Mesenchymal stem cell (in vitro differentiated cells and primary cell): ENCODE results near the gene TTC38.

Experiments
- DNase-seq: peaks from one replicate; pipeline ENCODE4 v3.0.0-alpha.2; 2013
- H2AFZ ChIP-seq: one replicate; pipeline ENCODE4 v1.6.1; 2013; ENCODE audit warnings: low read depth, mild to moderate bottlenecking, control low read depth, inconsistent platforms, low read length, moderate library complexity
- H2AK5ac ChIP-seq: 2 replicates; pipeline ENCODE4 v1.6.1; 2013; ENCODE audit warnings: low read length, moderate library complexity, mild to moderate bottlenecking, inconsistent platforms; ENCODE audit not compliant: severe bottlenecking
- H2BK120ac ChIP-seq: one replicate; pipeline ENCODE4 v1.6.1; 2013; ENCODE audit warnings: low read depth, mild to moderate bottlenecking, inconsistent platforms, low read length, moderate library complexity
- H2BK12ac ChIP-seq, 2 experiments: one replicate each; pipeline ENCODE4 v1.6.1; 2013; ENCODE audit warnings: inconsistent platforms in 2 of 2, low read length in 2 of 2, mild to moderate bottlenecking in 2 of 2, moderate library complexity in 2 of 2, control low read depth in 1 of 2
- H2BK15ac ChIP-seq: one replicate; pipeline ENCODE4 v1.6.1; 2013; ENCODE audit warnings: mild to moderate bottlenecking, low read depth, inconsistent platforms; ENCODE audit not compliant: poor library complexity, severe bottlenecking
- H2BK5ac ChIP-seq: 2 replicates; pipeline ENCODE4 v1.6.1; 2013; ENCODE audit warnings: low read depth, mild to moderate bottlenecking, low read length, control low read depth, inconsistent platforms; ENCODE audit not compliant: poor library complexity, severe bottlenecking
- H3K14ac ChIP-seq, 2 experiments: one replicate each; pipeline ENCODE4 v1.6.1; 2013; ENCODE audit warnings: inconsistent platforms in 2 of 2, low read length in 2 of 2, control low read depth in 1 of 2, mild to moderate bottlenecking in 1 of 2, moderate library complexity in 1 of 2
- H3K18ac ChIP-seq, 2 experiments: one replicate each; pipeline ENCODE4 v1.6.1; 2013; ENCODE audit warnings: inconsistent platforms in 2 of 2, low read length in 2 of 2, control low read depth in 1 of 2, low read depth in 1 of 2, mild to moderate bottlenecking in 1 of 2
- H3K23ac ChIP-seq, 2 experiments: one replicate each; pipeline ENCODE4 v1.6.1; 2013; ENCODE audit warnings: inconsistent platforms in 2 of 2, low read length in 2 of 2, mild to moderate bottlenecking in 2 of 2, moderate library complexity in 2 of 2, control low read depth in 1 of 2
- H3K27ac ChIP-seq: 2 replicates; pipeline ENCODE4 v1.5.1; 2013; ENCODE audit warnings: mild to moderate bottlenecking, moderate library complexity, low read length, control low read depth, inconsistent platforms; ENCODE audit not compliant: poor library complexity, severe bottlenecking
- H3K27me3 ChIP-seq, 2 experiments: 2 replicates each; pipeline versions ENCODE4 v1.6.1 to v1.7.0; 2013; ENCODE audit warnings: low read length in 2 of 2, mild to moderate bottlenecking in 2 of 2, moderate library complexity in 2 of 2, control low read depth in 1 of 2, inconsistent platforms in 1 of 2; ENCODE audit not compliant: control insufficient read depth in 1 of 2, insufficient read depth in 1 of 2
- H3K36me3 ChIP-seq, 2 experiments: 2 replicates each; pipeline versions ENCODE4 v1.6.1 to v1.7.0; 2013; ENCODE audit warnings: low read length in 2 of 2, control low read depth in 1 of 2, inconsistent platforms in 1 of 2, low read depth in 1 of 2, mild to moderate bottlenecking in 1 of 2; ENCODE audit not compliant: insufficient read depth in 2 of 2, control insufficient read depth in 1 of 2
- H3K4ac ChIP-seq, 2 experiments: one replicate each; pipeline ENCODE4 v1.6.1; 2013; ENCODE audit warnings: inconsistent platforms in 2 of 2, low read length in 2 of 2, mild to moderate bottlenecking in 2 of 2, moderate library complexity in 2 of 2, control low read depth in 1 of 2, low read depth in 1 of 2
- H3K4me1 ChIP-seq: 2 replicates; pipeline ENCODE4 v1.6.1; 2013; ENCODE audit warnings: low read depth, low read length, control low read depth; ENCODE audit not compliant: control insufficient read depth, insufficient read depth
- H3K4me2 ChIP-seq: 2 replicates; pipeline ENCODE4 v1.6.1; 2013; ENCODE audit warnings: low read length, mild to moderate bottlenecking, inconsistent platforms; ENCODE audit not compliant: poor library complexity, severe bottlenecking
- H3K4me3 ChIP-seq, 2 experiments: 2 replicates each; pipeline versions ENCODE4 v1.5.1 to v1.7.0; 2013; ENCODE audit warnings: low read length in 2 of 2, mild to moderate bottlenecking in 2 of 2, control low read depth in 1 of 2, low read depth in 1 of 2; ENCODE audit not compliant: insufficient read depth in 1 of 2
- H3K79me1 ChIP-seq: replicated peaks from 2 replicates; pipeline ENCODE4 v1.6.1; 2013; ENCODE audit warnings: mild to moderate bottlenecking, control low read depth, low read length, inconsistent platforms; ENCODE audit not compliant: poor library complexity, severe bottlenecking
- H3K9ac ChIP-seq: 2 replicates; pipeline ENCODE4 v1.7.0; 2013; ENCODE audit warnings: mild to moderate bottlenecking, low read length, moderate library complexity
- H3K9me3 ChIP-seq: 2 replicates; pipeline ENCODE4 v1.7.0; 2013; ENCODE audit warnings: mild to moderate bottlenecking, low read length; ENCODE audit not compliant: control insufficient read depth
- H4K8ac ChIP-seq: one replicate; pipeline ENCODE4 v1.6.1; 2013; ENCODE audit warnings: inconsistent platforms, mild to moderate bottlenecking, low read length, moderate library complexity
- H4K91ac ChIP-seq: one replicate; pipeline ENCODE4 v1.6.1; 2013; ENCODE audit warnings: mild to moderate bottlenecking, low read length, inconsistent platforms
- WGBS: methylation state at CpG from one replicate; pipeline ENCODE4 v1.1.7; 2013; ENCODE audit warnings: mixed read lengths; 5-methylcytosine and 5-hydroxymethylcytosine counted together

The TTC38 gene

DNA sequence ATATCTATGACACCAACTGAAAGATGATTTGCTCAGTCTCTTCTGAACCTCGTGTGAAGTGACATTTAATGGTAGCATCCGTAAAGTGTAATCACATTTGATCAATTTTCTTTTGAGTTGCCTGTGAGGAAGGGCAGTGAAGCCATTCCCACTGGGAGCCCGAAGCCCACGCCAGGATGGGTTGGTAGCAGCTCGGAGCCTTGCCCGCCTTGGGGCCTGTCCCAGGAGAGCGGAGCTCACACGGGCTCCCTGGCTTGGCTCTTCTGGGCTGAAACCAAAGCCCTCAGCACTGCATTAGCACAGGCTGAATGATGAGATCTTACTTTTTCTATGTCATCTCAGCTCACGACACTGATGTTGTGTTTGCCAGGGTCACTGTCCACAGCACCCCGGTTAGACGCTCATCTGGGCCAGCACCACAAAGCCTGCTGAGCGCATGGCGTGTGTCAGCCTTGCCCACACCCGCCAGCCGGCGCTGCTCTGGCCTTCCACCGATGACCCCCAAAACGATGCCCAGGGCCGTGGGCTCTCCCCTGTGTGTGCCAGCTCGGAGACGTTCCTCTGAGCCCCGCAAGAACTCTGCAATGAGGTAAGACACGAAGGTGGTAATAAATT lies 58.4 kb downstream of the TTC38 start:
- H3K23ac ChIP-seq = no peak overlapping the region
- H2AK5ac ChIP-seq = no peak overlapping the region
- no peak overlapping the region for H2BK120ac ChIP-seq
- no peak overlapping the region for H2AFZ ChIP-seq
- no peak overlapping the region for H3K4me2 ChIP-seq
- no peak overlapping the region for H3K27ac ChIP-seq
- no peak overlapping the region for H2BK15ac ChIP-seq
- H2BK12ac ChIP-seq = no peak overlapping the region
- no peak overlapping the region for H3K14ac ChIP-seq
- peaks cover 3 to 52% of the 10 kb centered on the region in 2 experiments for H3K36me3 ChIP-seq
- H2BK5ac ChIP-seq = no peak overlapping the region
- no peak overlapping the region for H3K4ac ChIP-seq
- no peak for DNase-seq
- no peak overlapping the region for H3K4me3 ChIP-seq
- no peaks in the 10 kb centered on the region for H3K9me3 ChIP-seq
- no peak overlapping the region for H3K18ac ChIP-seq
- no peak overlapping the region for H4K91ac ChIP-seq
- 95% methylated on average over 23 of the region's 23 CpGs for WGBS
- no peaks in the 10 kb centered on the region for H3K4me1 ChIP-seq
- no peak overlapping the region for H3K9ac ChIP-seq
- peaks cover 31% of the 10 kb centered on the region for H3K79me1 ChIP-seq
- H3K27me3 ChIP-seq = no peaks in the 10 kb centered on the region
- no peak overlapping the region for H4K8ac ChIP-seq

DNA sequence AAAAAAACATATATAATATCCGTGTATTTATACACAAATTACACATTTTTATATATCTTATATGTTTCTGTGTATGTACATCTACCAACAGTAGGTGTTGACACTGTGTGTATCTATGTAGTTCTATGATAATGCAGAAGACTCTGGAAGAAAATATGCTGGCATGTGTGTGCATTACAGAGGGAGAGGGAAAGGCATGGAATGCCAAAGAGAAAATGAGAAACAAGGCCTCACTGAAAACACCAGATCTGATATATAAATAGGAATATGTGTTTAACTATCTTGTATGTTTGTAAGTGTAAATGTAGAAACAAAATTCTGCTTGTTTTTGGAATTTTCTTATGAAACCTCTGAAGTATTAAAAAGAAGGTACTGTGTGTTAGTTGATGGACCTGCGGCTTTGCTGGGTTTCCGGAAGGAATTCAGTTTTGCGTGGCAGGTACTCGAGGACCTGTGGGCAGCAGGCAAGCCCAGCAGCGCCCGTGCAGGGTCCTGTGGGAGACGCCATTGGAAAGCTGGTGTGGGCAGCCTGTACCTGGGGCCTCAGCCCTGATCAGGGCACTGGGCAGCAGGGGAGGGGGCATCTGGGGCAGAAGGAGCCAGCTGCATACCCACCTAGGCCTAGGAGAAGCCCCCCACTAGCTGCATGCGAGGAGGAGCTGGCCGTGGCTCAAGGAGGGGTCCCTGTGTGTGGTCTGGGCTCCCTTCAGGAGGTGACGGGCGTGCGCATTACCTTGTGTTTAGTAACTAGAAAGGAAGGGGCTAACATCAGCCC lies 60.1 kb downstream of the TTC38 start:
- Histone ChIP-seq H2AK5ac (no peak overlapping the region), H3K14ac (no peak overlapping the region), H3K18ac (no peak overlapping the region), H3K4me1 (peaks cover 3% of the 10 kb centered on the region), H3K79me1 (peaks cover 22% of the 10 kb centered on the region), H2BK120ac (no peak overlapping the region), H2BK5ac (no peak overlapping the region), H3K4me3 (no peak overlapping the region), H3K27me3 (no peaks in the 10 kb centered on the region), H2BK15ac (no peak overlapping the region), H3K4ac (no peak overlapping the region), H4K91ac (no peak overlapping the region), H3K27ac (no peak overlapping the region), H4K8ac (no peak overlapping the region), H3K23ac (no peak overlapping the region), H2BK12ac (no peak overlapping the region), H3K9ac (no peak overlapping the region), H2AFZ (no peak overlapping the region), H3K9me3 (no peaks in the 10 kb centered on the region), H3K4me2 (no peak overlapping the region), H3K36me3 (peaks cover 3 to 58% of the 10 kb centered on the region in 2 experiments)
- 96% methylated on average over 12 of the region's 13 CpGs for WGBS
- no peak for DNase-seq

DNA sequence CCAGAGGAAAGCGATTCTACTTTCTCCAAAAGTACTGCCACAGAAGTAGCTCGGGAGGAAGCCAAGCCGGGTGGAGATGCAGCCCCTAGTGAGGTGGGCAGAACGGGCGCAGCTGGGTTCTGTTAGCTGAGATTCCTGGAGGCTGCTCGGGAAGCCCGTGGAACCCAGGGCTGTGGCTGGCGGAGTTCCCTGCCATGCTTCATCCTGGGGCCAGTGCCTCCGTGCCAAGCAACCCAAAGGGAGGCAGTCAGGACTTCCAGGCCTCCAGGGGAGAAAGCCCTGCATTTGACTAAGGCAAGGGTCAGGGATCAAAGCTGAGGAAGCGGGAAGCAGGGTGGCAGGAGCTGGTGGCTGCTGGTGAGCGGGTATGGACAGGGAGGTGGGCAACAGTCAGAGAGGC lies 61.0 kb downstream of the TTC38 start:
- no peak overlapping the region for H2BK5ac ChIP-seq

DNA sequence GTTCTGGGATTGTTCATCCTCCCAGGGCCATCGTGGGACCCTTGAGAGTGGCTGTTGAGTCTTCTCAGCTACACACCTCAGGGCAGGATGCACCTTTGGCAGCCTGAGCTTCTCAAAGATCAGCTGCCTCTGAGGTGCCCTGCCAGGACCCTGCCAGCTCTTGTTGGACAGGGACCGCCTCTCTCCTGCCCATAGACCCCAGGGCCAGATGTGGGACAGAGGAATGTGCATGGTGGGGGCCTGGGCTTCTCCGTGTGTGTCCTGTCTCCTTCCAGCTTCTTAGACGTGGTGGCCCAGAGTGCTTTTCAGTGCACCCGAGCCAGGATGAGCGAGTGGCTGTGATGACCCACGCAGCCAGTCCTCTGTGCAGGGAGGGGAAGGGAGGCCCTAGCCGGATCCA lies 61.8 kb downstream of the TTC38 start:
- no peak for DNase-seq
- no peak overlapping the region for H2AFZ ChIP-seq

More for the DNA sequence above, 61.0 kb downstream of the TTC38 start:
- no peak overlapping the region for H4K91ac ChIP-seq
- no peak overlapping the region for H3K14ac ChIP-seq
- no peak overlapping the region for H3K4me2 ChIP-seq
- H2AFZ ChIP-seq = no peak overlapping the region
- peaks cover 18% of the 10 kb centered on the region for H3K79me1 ChIP-seq
- H3K9me3 ChIP-seq = no peaks in the 10 kb centered on the region
- H3K4me3 ChIP-seq = no peak overlapping the region
- H3K9ac ChIP-seq = no peak overlapping the region
- no peak overlapping the region for H3K18ac ChIP-seq
- no peak overlapping the region for H4K8ac ChIP-seq
- no peak overlapping the region for H3K27ac ChIP-seq
- no peaks in the 10 kb centered on the region for H3K27me3 ChIP-seq
- 95% methylated on average over 11 of the region's 11 CpGs for WGBS
- no peak overlapping the region for H2BK120ac ChIP-seq
- peaks cover 3 to 51% of the 10 kb centered on the region in 2 experiments for H3K36me3 ChIP-seq
- H3K4me1 ChIP-seq = peaks cover 3% of the 10 kb centered on the region
- no peak overlapping the region for H2AK5ac ChIP-seq
- H2BK12ac ChIP-seq = no peak overlapping the region
- no peak for DNase-seq
- no peak overlapping the region for H3K4ac ChIP-seq
- no peak overlapping the region for H2BK15ac ChIP-seq
- H3K23ac ChIP-seq = no peak overlapping the region

More for the DNA sequence above, 61.8 kb downstream of the TTC38 start:
- no peak overlapping the region for H3K4me2 ChIP-seq
- WGBS = 94% methylated on average over 8 of the region's 8 CpGs
- no peak overlapping the region for H4K8ac ChIP-seq
- peaks cover 3 to 48% of the 10 kb centered on the region in 2 experiments for H3K36me3 ChIP-seq
- H3K18ac ChIP-seq = no peak overlapping the region
- no peak overlapping the region for H2BK120ac ChIP-seq
- H3K27me3 ChIP-seq = no peaks in the 10 kb centered on the region
- no peak overlapping the region for H2BK12ac ChIP-seq
- no peak overlapping the region for H2BK5ac ChIP-seq
- no peak overlapping the region for H3K23ac ChIP-seq
- no peak overlapping the region for H2BK15ac ChIP-seq
- no peak overlapping the region for H3K4ac ChIP-seq
- H3K9me3 ChIP-seq = no peaks in the 10 kb centered on the region
- H3K4me3 ChIP-seq = no peak overlapping the region
- H3K9ac ChIP-seq = no peak overlapping the region
- H3K27ac ChIP-seq = no peak overlapping the region
- H3K4me1 ChIP-seq = peaks cover 3% of the 10 kb centered on the region
- no peak overlapping the region for H2AK5ac ChIP-seq
- no peak overlapping the region for H3K14ac ChIP-seq
- peaks cover 14% of the 10 kb centered on the region for H3K79me1 ChIP-seq
- H4K91ac ChIP-seq = no peak overlapping the region
